GM12873 (cell line): Measurements from ENCODE around the gene RASL12.

Experiments used
- TF ChIP-seq, protein P1 (sequence below): IDR thresholded peaks from 2 replicates; pipeline ENCODE4 v1.5.1; 2012; ENCODE audit warnings: low read depth, mild to moderate bottlenecking, moderate library complexity, low read length, control low read depth; ENCODE audit not compliant: insufficient read depth; ENCODE audit errors: missing control alignments

Gene RASL12

DNA sequence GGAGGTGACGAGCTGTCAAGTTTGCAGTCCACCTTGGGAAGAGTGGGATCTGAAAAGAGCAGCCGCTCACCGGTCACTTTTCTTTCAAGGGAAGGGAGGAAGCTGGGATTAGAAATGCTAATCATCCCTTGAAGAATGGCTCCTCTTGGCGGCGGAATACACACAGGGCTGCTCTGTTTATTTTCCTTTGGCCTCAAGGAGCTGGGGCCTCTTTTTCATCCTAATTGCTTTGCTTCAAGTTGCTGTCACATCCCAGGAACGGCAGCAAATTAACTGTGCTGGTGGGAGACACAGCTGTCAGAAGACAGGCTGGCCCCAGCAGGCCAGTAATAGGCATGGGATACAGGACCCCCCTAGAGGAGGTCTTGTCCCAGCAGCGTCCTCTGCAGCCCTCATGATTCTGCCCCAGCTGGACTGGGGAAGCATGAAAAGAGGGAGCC lies 15.5 kb upstream of the RASL12 start:
- TF ChIP-seq, protein P1, sequence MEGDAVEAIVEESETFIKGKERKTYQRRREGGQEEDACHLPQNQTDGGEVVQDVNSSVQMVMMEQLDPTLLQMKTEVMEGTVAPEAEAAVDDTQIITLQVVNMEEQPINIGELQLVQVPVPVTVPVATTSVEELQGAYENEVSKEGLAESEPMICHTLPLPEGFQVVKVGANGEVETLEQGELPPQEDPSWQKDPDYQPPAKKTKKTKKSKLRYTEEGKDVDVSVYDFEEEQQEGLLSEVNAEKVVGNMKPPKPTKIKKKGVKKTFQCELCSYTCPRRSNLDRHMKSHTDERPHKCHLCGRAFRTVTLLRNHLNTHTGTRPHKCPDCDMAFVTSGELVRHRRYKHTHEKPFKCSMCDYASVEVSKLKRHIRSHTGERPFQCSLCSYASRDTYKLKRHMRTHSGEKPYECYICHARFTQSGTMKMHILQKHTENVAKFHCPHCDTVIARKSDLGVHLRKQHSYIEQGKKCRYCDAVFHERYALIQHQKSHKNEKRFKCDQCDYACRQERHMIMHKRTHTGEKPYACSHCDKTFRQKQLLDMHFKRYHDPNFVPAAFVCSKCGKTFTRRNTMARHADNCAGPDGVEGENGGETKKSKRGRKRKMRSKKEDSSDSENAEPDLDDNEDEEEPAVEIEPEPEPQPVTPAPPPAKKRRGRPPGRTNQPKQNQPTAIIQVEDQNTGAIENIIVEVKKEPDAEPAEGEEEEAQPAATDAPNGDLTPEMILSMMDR, result no peak

DNA sequence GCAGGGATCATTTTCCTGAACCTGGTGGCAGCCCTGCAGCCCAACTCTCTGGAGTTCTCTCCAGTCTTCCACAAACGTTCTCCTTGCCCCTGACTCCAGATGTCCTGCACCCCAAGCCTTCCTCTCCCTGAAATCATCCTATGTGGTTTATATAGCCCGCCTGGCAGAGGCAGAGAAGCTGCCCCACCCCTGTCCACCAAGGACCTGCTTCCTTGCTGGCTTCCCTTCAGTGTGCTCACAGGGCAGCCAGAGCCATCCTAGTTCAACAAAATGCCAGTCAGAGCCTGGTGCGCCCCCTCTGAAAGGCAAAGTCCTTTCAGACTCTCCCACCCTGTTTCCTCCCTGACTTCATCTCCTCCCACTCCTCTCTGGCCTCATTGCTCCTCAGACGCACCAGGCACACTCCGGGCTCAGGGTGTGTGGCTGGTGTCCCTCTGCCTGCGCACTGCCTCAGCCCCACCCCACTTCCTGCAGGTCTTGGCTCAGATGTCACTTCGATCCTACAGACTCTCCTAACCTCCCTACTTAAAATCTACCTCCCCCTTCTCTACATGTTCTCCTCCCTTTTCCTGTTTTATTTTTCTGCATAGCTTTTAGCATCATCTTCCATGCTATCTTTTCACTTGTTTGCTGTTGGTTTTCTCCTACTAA lies 14.6 kb upstream of the RASL12 start:
- TF ChIP-seq, protein P1, result no peak

DNA sequence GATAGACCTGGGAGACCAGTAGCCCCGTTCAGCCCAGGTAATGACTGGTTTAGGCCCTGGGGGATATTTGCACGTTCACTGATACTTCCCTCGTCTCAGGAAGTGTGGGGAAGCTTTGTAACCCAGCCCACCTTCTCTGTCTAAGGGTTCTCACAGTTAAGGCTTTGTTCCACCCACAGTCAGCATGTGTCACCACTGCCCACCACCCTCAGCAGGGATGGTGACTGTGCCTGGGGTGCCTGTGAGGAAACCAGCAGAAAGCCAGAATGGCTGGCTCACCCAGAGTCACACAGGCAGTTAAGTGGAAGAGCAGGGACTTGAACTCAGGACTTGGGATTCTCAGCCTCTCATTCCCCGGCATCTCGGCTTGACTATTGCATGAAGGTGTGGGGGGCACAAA lies 14.0 kb upstream of the RASL12 start:
- TF ChIP-seq, protein P1, result no peak

DNA sequence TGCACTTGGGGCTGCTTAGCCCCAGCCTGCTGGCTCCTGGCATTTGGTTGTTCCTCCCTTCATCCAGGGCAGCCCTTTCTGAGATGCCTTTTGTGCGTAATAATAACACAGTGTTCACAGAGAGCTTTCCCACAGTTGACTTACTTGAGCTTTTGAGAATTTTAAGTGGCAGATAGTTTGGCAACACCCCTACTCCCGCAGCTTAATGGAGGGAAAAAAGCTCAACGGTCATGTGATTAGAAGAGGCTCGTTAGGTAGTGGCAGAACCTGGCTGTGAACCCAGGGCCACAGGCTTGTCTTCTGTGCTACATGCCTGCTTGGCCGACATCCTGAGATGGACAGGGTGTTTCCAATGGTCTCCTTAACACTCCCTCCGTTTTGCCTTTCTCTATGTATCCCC lies 13.5 kb upstream of the RASL12 start:
- TF ChIP-seq, protein P1, result no peak

DNA sequence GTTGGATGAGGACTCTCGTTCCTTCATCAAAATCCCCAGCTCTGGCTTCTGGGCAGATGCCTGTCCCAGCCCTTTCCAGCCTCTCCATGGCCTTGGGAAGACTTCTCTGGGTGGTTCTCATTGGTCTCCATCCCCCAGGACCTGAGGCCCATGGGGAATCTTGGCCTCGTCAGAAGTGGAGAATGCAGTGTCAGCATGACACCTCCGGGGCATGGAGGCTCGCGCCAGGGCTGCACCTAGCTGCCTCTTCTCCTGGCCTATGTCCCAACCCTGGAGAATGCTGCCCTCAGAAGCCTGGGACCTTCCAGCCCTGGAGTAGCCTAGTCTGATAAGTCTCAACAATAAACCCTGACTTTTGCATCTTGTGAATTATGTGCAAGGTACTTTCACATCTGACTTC lies 11.8 kb upstream of the RASL12 start:
- TF ChIP-seq, protein P1, result no peak

DNA sequence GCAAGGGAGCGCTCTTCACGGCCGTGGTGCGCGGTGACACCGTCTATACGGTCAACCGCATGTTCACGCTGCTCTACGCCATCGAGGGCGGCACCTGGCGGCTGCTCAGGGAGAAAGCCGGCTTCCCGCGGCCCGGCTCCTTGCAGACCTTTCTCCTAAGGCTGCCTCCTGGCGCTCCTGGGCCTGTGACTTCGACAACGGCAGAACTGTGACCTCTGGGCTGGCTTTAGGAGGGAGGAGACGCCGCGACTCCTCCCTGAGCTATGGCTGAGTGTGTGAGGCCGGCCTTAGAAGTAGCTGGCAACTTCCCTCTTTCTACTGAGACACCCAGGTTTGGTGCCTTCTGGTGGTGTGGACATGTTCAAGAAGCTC lies 10.2 kb upstream of the RASL12 start:
- TF ChIP-seq, protein P1, result no peak

DNA sequence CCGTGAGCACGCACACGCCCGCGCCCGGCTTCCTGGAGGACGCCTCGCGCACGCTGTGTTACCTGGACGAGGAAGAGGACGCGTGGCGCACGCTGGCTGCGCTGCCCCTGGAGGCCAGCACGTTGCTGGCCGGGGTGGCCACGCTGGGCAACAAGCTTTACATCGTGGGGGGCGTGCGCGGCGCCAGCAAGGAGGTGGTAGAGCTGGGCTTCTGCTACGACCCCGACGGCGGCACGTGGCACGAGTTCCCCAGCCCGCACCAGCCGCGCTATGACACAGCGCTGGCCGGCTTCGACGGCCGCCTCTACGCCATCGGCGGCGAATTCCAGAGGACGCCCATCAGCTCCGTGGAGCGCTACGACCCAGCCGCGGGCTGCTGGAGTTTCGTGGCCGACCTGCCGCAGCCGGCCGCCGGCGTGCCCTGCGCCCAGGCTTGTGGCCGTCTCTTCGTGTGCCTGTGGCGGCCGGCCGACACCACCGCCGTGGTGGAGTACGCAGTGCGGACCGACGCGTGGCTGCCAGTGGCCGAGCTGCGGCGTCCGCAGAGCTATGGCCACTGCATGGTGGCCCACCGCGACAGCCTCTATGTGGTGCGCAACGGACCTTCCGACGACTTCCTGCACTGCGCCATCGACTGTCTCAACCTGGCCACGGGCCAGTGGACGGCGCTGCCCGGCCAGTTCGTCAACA lies 9.6 kb upstream of the RASL12 start:
- TF ChIP-seq, protein P1, result no peak
